Activated T-cell treated with anti-CD3 and anti-CD28 coated beads for 1 hour (primary cell): Measurements from ENCODE around the gene ALDH2.
"Not testable (repeated sequence)": the region's sequence is repeated elsewhere in the genome, so short reads cannot be mapped to it uniquely, and the experiment has no call there.

Experiments
- DNase-seq: peaks from one replicate; pipeline ENCODE4 v3.0.0-alpha.2; 2020; ENCODE audit warnings: low read depth

The ALDH2 gene

DNA sequence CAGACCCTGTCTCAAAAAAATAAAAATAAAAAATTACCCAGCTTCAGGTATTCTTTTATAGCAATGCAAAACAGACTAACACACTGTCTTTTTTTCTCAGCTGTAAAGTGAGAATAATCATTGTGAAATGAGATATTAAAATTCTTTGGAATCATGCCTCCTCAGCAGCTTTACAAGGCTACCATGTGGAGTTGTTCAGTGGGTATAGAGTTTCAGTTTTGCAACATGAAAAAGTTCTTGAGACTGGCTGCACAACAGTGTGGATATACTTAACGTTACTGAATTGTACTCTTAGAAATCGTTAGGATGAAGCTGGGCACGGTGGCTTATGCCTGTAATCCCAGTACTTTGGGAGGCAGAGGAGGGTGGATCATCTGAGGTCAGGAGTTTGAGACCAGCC is 59.6 kb downstream of the ALDH2 start:
- no peak for DNase-seq

GRCh38 chr12:111826992-111827391 is 60.3 kb downstream of the ALDH2 start:
- no peak for DNase-seq

- DNase-seq, result no peak
Observed at GRCh38 chr12:111827907-111828306, 61.2 kb downstream of the ALDH2 start.

- DNase-seq, result no peak
Observed at GRCh38 chr12:111828338-111828979, 61.7 kb downstream of the ALDH2 start.

- DNase-seq, result not testable (repeated sequence)
Observed at GRCh38 chr12:111829635-111830034, 62.9 kb downstream of the ALDH2 start.

DNA sequence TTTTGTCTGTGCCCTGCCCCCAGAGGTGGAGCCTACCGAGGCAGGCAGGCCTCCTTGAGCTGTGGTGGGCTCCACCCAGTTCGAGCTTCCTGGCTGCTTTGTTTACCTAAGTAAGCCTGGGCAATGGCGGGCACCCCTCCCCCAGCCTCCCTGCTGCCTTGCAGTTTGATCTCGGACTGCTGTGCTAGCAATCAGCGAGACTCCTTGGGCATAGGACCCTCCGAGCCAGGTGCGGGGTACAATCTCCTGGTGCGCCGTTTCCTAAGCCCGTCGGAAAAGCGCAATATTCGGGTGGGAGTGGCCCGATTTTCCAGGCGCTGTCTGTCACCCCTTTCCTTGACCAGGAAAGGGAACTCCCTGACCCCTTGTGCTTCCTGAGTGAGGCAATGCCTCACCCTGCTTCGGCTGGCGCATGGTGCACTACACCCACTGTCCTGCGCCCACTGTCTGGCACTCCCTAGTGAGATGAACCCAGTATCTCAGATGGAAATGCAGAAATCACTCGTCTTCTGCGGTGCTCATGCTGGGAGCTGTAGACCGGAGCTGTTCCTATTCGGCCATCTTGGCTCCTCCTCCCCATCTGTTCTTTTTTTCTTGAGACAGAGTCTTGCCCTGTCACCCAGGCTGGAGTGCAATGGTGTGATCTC is 68.1 kb downstream of the ALDH2 start:
- DNase-seq, result not testable (repeated sequence)

GRCh38 chr12:111835531-111836181 is 68.9 kb downstream of the ALDH2 start:
- not testable (repeated sequence) for DNase-seq

DNA sequence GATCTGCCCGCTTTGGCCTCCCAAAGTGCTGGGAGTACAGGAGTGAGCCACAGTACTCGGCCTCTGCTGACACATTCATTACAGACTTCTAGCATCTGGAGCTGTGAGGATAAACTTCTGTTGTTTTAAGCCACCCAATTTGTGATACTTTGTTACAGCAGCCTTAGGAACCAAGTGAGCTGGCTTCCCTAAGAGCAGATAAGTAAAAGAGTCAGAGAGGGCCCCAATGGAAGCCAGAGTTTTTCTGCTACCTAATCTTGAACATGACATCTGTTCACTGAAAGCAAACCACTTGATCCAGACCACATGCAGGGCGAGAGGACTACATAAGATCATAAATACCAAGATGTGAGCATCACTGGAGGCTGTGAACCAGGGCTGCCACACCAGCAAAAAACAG is 71.6 kb downstream of the ALDH2 start:
- no peak for DNase-seq

GRCh38 chr12:111840807-111841206 is 74.1 kb downstream of the ALDH2 start:
- DNase-seq, result no peak

DNA sequence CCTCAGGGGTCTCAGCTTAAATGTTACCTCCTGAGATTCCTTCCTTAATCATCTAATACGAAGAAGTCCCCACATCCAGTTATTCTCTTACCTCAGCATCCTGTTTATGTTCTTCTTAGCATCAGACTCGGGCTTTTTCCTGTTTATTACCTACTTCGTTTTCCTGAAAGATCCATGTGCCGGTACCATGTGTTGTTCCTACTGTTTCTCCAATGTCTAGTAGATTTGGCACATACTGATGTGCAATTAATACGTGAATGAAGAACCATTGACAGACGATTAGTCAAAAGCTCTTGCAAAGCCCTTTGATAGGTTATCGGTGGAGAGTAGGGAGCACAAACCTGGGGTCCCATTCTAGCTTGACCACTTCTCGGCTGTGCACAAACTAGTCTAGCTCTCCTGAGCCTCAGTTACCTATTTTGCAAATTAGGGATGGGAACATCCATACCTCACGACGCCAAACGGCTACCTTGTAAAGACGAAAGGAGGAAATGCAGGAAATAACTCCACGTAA is 74.6 kb downstream of the ALDH2 start:
- no peak for DNase-seq

GRCh38 chr12:111841750-111842555 is 75.2 kb downstream of the ALDH2 start, which contains the start of gene MAPKAPK5:
Gene MAPKAPK5, plus strand, starts transcription at chr12:111842228. Its CDS starts 506 bp downstream, at chr12:111842734.
- peak; percentile 96 for DNase-seq

GRCh38 chr12:111842556-111843396 is 76.0 kb downstream of the ALDH2 start:
- DNase-seq, result peak; percentile 6

DNA sequence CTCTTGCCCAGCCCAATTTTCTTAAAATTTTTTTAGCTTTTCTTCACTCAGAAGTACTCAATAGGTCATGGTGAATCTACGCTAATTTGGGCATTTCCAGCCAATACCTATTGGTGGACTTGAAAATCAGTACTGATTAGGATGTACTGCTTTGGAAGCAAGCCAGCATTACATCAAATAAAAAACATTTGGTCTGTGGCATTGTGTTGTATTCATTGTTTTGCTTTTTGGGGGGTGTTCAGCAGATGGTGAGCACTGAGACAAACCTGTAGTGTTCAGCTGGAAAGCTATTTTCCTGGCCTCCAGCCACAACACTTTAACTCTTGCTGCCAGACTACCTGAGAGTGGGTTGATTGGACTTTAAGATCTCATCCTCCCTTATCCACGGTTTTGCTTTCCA is 79.3 kb downstream of the ALDH2 start:
- no peak for DNase-seq

DNA sequence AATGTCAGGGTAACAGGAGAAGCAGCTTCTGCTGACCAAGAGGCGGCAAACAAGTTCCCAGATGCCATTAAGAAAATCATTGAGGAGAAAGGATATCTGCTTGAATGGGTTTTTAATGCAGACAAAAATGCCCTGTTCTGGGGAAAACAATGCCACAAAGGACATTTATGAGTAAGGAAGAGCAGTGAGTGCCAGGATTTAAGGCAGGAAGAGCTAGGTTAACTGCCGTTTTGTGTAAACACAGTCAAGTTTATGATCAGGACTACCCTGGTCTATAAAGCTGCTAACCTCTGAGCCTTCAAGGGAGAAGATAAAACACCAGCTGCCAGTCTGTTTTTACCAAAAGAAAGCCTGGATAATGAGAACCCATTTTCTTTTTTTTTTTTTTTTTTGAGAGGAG is 83.8 kb downstream of the ALDH2 start:
- no peak for DNase-seq

DNA sequence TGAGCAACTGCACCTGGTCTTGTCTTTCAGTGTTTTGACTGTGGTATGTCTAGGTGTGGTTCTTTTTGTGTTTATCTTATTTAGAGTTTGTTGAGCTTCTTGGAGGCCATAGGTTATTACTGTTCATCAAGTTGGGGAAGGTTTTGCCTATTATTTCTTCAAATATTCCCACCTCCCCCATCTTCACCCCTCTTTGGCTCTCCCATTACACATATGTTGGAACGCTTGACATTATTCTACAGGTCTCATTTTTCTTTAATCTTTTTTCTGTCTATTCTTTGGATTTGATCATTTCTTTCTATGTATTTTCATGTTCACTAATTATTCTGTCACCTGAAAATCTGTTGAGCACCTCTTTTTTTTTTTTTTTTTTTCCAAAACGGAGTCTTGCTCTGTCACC is 91.5 kb downstream of the ALDH2 start:
- no peak for DNase-seq

- no peak for DNase-seq
Observed at GRCh38 chr12:111858778-111859177, 92.0 kb downstream of the ALDH2 start.

GRCh38 chr12:111864913-111865312 is 98.2 kb downstream of the ALDH2 start:
- no peak for DNase-seq
